ENCODE results near the gene CBX4.
A peak's percentile ranks its signal among the peaks of the same experiment; 100 is the strongest.
"Not testable (repeated sequence)": the region's sequence is repeated elsewhere in the genome, so short reads cannot be mapped to it uniquely, and the experiment has no call there.

Gene CBX4

GRCh38 chr17:79859676-79860615, 20.7 kb upstream of the CBX4 start:
- DNase-seq: no peak

- no peak for DNase-seq
Observed at GRCh38 chr17:79857095-79857494, 17.9 kb upstream of the CBX4 start.

GRCh38 chr17:79855331-79856124, 16.3 kb upstream of the CBX4 start:
- DNase-seq: no peak

GRCh38 chr17:79854080-79855060, 15.1 kb upstream of the CBX4 start:
- no peak for DNase-seq

GRCh38 chr17:79853168-79853567, 13.9 kb upstream of the CBX4 start:
- not testable (repeated sequence) for DNase-seq

GRCh38 chr17:79852748-79853147, 13.5 kb upstream of the CBX4 start:
- DNase-seq: no peak

- DNase-seq: no peak
Observed at GRCh38 chr17:79851461-79851817, 12.2 kb upstream of the CBX4 start.

- DNase-seq: no peak
Observed at GRCh38 chr17:79850571-79851460, 11.6 kb upstream of the CBX4 start.

GRCh38 chr17:79849953-79850352, 10.7 kb upstream of the CBX4 start:
- DNase-seq: no peak

- no peak for DNase-seq
Observed at GRCh38 chr17:79848370-79848766, 9.1 kb upstream of the CBX4 start.

GRCh38 chr17:79847698-79848369, 8.6 kb upstream of the CBX4 start:
- no peak for DNase-seq

GRCh38 chr17:79845601-79845949, 6.3 kb upstream of the CBX4 start:
- peak in 1 of 14 donors; percentile 9 for DNase-seq

- DNase-seq: peak in 5 of 14 donors; percentile 31 to 63 (median 53)
Observed at GRCh38 chr17:79844869-79845600, 5.8 kb upstream of the CBX4 start.

- peak in 5 of 14 donors; percentile 25 to 67 (median 44) for DNase-seq
Observed at GRCh38 chr17:79843816-79844800, 4.9 kb upstream of the CBX4 start.

GRCh38 chr17:79843474-79843815, 4.2 kb upstream of the CBX4 start:
- DNase-seq: no peak

- no peak for DNase-seq
Observed at GRCh38 chr17:79842656-79843473, 3.6 kb upstream of the CBX4 start.

GRCh38 chr17:79842136-79842655, 3.0 kb upstream of the CBX4 start:
- no peak for DNase-seq
